A204.1 (cell line): ENCODE measurements around the gene CPNE5.

Experiments
- FAIRE-seq: peaks from 2 replicates; lab custom pipeline; 2012; peaks lifted over from hg19 to GRCh38; lab: Jason Lieb, UNC

Gene CPNE5

DNA sequence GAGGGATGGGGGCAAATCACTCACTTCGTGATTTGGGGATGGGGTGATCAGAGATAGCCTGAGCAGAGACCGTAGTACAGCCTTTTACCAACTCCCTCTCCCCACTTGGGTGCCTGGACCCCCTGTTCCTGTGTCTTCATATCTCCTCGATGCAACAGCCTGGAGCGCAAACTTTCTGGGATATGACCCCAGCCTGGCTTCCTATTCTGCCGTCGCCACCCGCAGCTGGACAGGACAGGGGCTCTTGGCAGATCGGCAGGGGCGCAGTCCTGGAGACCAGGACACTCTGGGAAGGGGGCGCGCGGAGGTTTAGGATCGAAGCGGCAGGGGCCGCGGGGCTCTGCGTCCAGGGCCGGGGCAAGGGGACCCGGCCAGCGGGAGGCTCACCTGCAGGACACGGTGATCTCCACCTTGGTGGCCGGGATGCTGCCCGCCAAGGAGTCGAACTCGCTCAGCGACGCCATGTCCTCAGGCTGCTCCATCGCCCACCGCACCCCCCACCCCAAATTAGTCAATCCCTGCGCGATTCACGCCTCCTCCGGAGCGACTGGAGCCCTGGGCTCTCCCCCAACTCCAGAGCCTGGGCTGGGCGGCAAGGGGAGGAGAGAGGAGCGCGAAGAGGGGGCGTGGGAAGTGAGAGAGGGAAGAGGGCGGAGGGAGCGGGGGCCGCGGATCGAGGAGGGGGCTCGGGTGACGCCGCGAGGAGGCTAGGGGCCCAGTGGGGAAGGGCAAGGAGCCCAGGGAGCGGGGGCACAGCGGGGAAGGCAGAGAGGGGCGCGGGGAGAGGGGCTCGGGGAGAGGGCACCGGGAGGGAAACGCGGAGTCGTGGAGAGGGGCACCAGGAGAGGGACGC is at the start of gene CPNE5:
TSS of gene CPNE5 (minus strand) at position 549 of the 853 bp plus-strand sequence. CDS start at position 482, 67 bp downstream.
- no peak for FAIRE-seq

GRCh38 chr6:36888115-36888643 is 48.9 kb upstream of the CPNE5 start:
- FAIRE-seq, result no peak

- no peak for FAIRE-seq
Measured at GRCh38 chr6:36886950-36887618, 47.8 kb upstream of the CPNE5 start.

- FAIRE-seq, result peak; percentile 94
Measured at GRCh38 chr6:36885461-36886401, 46.5 kb upstream of the CPNE5 start, which contains the start of gene C6orf89. Gene C6orf89, plus strand, starts transcription at chr6:36885952. Its CDS starts 13,493 bp downstream, at chr6:36899445.

- no peak for FAIRE-seq
Measured at GRCh38 chr6:36884610-36885009, 45.4 kb upstream of the CPNE5 start.

- FAIRE-seq, result no peak
Measured at GRCh38 chr6:36875250-36875633, 36.0 kb upstream of the CPNE5 start.

DNA sequence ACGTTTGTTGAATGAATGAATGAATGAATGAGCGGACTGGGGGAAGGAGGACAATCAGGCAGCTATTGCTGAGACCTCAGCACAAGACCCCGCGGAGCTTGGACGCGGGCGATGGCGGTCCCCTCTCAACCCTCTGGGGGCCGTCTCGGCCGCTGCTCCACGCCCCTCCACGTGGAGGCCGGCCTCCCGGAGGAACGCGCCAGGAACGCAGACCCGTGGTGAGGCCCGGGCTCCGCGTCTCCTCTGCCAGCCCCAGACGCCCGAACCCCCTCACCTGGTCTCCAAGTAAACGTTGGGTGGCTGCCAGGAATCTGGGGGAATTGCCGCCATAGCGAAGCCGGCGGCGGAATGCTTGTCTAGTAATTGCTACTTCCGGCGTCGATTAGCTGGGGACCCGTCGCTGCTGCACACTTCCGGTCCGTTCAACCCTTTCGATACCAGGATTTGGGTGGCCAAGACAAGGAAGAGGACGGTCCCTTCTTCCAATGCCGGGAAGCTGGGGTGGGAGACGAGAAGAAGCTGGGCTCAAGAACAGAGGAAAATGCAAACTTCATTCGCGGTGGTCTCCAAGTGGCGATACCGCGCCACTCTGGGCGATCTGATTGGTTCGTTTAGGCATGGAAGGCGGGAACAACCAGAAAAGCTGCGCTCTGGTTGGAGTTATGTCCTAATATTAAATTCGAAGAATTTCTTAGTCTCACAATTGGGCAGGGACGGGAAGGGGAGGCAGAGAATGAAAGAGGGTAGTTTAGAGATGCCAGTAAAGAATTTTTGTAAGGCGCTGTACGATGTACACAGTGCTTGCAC is 35.4 kb upstream of the CPNE5 start, which contains the start of gene PPIL1:
TSS of gene PPIL1 (minus strand) at position 361 of the 807 bp plus-strand sequence. CDS start at position 330, 31 bp downstream.
- peak; percentile 96 for FAIRE-seq

DNA sequence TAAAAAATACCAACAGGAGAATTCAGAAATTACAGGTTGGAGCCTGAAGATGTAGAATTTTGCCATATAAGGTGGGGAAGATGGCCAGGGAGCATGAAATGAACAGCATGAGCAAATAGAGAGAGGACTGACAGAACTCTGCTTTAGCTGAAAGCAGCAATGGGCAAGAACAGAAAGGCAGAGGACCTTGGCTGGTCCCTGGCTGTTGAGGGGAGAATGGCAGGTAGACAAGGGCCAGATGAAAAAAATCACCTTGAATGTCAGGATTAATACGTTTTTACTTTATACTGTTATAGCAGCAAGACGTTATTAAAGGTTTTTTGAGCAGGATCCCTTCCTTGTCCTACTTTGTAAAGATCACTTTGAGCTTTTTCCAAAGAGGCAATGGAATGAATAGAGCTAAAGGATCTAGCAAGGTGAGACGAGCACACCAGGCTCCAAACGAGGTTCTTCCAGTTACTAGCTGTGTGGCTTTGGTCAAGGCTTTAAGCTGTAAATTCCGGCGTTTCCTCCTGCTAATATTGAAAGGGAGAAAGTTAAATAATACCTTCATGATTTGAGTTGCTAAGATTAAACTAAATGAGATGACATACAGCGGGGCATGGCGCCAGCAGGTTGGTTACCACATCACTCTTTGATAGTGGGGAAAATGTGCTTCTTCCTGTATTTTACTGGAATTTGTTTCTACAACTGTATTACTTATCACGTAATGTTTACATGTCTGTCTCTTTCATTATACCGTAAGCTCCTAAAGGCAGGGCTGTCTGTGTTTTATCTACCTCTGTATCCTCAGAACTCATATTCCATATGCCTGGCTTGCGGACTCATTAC is 34.6 kb upstream of the CPNE5 start:
- FAIRE-seq, result no peak

GRCh38 chr6:36873115-36873514 is 33.9 kb upstream of the CPNE5 start:
- FAIRE-seq, result no peak

- no peak for FAIRE-seq
Measured at GRCh38 chr6:36871686-36872085, 32.4 kb upstream of the CPNE5 start.

GRCh38 chr6:36867471-36868224 is 28.4 kb upstream of the CPNE5 start:
- FAIRE-seq, result no peak

DNA sequence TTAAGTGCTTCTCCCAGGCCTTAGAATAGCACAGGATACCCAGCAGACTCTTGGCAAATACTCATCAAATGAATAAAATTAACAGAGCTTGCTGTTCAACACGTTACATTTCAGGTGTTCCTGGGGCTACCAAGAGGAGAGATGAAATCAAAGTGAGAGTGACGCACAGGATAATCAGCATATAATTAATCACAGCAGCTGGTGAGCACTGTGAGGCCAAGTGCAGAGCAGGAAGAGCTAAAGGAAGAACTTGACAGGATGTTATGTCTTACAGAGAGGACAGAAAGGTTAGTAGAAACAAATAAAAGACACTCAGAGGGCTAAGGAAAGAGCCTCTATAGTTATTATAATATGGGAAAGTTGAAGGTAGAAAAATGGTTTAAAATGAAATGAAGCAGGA is 26.6 kb upstream of the CPNE5 start:
- no peak for FAIRE-seq

- FAIRE-seq, result no peak
Measured at GRCh38 chr6:36863670-36864540, 24.7 kb upstream of the CPNE5 start.

DNA sequence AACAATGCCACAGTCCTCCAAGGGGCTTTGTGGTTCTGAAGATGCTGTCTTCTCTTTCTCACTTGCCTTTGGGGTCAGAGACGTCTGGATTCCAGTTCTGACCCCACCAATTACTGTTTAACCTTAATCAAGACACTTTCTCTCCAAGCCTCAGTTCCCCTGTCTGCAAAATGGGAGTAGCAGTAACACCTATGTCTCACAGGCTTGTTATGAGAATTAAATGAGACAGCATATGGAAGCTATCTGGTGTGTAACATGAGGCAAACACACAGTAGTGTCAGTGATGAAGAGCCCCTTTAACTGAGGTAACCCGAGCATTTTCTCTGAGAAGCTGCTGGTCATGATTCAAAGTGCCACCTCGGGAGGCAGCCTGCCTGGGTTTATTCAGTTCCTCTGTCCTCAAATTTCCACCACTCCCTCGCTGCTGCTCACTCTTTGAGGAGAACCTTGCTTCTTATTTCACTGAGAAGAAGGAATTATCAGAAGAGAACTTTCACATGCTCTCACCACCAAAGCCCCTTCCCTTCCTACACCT is 23.7 kb upstream of the CPNE5 start:
- no peak for FAIRE-seq

DNA sequence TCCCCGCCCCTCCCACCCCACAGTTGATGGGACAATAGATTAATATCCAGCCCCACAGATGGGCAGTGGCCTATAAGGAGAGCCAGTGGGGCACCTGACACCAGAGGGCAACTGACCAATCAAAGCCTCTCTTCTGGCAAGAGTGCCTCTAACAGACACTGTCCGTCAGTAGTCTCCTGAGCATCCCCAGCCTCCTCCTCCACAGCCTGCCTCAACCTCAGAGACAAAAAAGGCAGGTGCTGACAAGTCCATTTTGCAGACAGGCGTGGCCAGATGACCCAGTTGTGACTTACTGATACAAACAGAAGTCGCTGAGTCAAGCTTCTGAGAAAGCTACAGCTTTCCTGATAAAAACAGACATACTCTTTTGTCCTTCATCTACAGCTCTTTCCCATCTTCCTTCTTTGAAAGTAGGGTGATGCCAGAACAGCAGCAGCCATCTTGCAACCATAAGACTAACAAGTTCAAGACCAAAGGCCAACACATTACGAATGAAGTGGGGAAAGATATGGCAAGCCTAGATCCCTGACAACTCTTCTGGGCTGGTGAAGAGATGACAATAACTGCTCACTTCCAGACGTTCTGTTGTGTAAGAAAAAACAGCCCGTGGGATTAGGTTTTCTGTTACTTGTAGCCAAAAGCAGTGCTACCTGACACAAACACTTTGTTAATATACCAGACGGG is 23.1 kb upstream of the CPNE5 start:
- FAIRE-seq, result no peak

DNA sequence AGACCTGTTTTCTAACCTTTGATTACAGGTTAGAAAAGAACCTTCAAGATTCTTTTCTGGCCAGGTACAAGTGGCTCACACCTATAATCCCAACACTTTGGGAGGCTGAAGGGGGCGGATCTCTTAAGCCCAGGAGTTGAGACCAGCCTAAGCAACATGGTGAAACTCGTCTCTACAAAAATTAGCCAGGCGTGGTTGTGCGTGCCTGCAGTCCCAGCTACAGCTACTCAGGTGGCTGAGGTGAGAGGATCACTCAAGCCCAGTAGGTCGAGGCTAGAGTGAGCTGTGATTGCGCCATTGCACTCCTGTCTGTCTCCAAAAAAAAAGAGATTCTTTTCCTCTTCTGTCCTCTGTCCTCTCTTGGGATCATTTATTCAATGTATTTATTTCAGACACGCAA is 20.9 kb upstream of the CPNE5 start:
- FAIRE-seq, result no peak

DNA sequence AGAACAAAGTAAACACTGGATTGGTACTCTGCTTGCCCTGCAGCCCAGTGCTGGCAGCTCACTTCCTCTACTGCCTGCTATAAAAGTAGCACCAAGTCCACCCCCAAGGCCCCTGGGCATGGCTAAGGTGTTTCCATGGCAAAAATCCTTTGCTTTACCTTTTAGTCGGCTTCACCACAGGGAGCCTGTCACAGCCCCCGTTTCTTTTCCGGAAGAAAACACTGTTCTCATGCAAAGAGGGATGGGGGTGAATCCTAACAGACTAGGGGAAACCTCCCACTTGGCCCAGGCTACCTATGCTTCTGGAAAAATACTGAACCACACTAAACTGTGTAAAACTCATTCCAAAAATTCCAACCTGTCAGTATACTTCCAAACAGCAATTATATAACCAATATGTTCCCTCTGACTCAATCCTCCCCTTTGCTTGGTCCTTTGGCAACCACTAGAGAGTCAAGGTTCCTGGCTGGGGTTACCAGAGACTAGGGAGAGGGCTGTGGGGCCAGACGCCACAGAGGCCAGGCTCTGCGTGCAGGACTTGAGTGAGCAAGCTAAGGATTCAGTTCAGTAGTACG is 19.2 kb upstream of the CPNE5 start:
- FAIRE-seq, result no peak
